Measurements from ENCODE around the gene SH3GLB2.

DNA sequence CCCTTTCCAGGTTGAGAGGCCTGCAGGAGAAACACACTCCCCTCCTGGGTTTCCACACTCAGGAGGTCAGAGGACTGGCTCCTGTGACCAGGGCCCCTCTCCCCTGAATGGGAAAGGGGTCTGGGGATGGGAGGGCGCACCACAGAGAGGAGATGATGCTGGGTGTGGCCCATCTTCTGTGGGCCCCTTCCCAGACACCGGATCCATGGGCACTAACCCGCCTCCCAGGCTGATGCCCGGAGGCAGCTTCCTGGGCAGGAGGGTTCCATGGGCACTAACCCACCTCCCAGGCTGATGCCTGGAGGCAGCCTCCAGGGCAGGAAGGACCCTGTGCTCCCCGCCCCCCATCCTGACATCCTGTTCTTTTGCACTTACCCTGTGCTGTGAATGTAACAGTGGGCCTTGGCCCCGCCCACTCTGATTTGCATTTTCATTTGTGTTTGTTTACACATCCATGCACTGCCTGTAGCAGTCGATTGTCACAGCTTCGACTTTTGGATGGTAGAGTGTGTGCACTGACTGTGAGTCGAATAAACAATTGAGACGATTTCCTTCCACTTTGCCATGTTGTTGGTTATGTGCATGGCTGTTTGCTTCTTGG is 43.5 kb upstream of the SH3GLB2 start:
- TF ChIP-seq, protein P1, sequence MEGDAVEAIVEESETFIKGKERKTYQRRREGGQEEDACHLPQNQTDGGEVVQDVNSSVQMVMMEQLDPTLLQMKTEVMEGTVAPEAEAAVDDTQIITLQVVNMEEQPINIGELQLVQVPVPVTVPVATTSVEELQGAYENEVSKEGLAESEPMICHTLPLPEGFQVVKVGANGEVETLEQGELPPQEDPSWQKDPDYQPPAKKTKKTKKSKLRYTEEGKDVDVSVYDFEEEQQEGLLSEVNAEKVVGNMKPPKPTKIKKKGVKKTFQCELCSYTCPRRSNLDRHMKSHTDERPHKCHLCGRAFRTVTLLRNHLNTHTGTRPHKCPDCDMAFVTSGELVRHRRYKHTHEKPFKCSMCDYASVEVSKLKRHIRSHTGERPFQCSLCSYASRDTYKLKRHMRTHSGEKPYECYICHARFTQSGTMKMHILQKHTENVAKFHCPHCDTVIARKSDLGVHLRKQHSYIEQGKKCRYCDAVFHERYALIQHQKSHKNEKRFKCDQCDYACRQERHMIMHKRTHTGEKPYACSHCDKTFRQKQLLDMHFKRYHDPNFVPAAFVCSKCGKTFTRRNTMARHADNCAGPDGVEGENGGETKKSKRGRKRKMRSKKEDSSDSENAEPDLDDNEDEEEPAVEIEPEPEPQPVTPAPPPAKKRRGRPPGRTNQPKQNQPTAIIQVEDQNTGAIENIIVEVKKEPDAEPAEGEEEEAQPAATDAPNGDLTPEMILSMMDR (IDR thresholded peaks at IDR 0.05; ENCODE audit: insufficient read depth, low read length): no peak
- TF ChIP-seq POLR2AphosphoS5 (IDR thresholded peaks at IDR 0.05; ENCODE audit: low read depth): no peak

Data from HL-60 (cell line).